ENCODE results near the gene CRNKL1. TPM values are rescaled to one million over a fixed set of nuclear protein-coding genes. Genes with fewer than 3 reads are reported as not detected.

The CRNKL1 gene
- total RNA-seq, 2 donors from 2014 or later: 22.2 to 23.4 TPM

DNA sequence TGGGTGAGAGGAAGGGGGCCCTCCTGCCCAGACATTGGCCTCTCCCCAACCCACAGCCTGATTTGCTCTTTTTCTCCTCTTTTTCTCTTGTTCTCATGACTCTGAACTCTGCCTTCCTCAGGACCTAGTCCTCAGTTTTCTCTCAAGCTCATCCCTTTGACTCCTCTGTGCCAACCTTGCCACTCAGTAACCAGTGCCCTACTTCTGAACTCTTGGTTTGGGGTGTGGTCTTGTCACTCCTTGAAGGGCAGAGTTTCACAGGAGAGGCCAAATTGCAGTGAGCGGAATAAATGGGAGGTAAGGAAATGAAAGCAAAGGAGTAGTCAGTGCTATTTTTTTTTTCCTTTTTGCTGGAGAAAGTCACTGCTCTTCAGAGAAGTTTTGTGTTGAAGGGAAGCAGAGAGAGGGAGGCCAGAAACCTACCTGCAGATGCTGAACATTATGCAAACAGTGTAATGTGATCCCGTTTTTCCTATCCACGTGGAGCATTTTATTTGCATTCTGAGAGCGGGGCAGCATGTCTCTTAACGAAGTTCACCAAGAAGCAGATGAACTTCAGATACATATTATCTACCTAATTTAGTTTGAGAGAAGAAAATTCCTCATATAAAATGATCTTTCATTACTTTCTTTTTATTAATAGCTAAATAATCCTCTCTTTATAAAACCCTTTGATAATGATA, 27.0 kb upstream of the CRNKL1 start:
- H3K27ac ChIP-seq (ENCODE audit: low read depth, low read length): no peak overlapping the region
- no peak overlapping the region for H3K27ac Mint-ChIP-seq
- no peaks in the 10 kb centered on the region for H3K4me1 ChIP-seq (ENCODE audit: control insufficient read depth, insufficient read depth, low read length)
- 49 to 55% methylated on average over 3 to 5 of the region's 5 CpGs for WGBS, 2 experiments (ENCODE audit: insufficient coverage in 1 of 2, insufficient read length in 1 of 2)
- no peaks in the 10 kb centered on the region for H3K36me3 Mint-ChIP-seq (ENCODE audit: low read depth)
- no peaks in the 10 kb centered on the region for H3K9me3 Mint-ChIP-seq
- TF ChIP-seq, protein P1, sequence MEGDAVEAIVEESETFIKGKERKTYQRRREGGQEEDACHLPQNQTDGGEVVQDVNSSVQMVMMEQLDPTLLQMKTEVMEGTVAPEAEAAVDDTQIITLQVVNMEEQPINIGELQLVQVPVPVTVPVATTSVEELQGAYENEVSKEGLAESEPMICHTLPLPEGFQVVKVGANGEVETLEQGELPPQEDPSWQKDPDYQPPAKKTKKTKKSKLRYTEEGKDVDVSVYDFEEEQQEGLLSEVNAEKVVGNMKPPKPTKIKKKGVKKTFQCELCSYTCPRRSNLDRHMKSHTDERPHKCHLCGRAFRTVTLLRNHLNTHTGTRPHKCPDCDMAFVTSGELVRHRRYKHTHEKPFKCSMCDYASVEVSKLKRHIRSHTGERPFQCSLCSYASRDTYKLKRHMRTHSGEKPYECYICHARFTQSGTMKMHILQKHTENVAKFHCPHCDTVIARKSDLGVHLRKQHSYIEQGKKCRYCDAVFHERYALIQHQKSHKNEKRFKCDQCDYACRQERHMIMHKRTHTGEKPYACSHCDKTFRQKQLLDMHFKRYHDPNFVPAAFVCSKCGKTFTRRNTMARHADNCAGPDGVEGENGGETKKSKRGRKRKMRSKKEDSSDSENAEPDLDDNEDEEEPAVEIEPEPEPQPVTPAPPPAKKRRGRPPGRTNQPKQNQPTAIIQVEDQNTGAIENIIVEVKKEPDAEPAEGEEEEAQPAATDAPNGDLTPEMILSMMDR (conservative IDR thresholded peaks at IDR 0.05): no peak
- peaks cover 16% of the 10 kb centered on the region for H3K27me3 Mint-ChIP-seq (ENCODE audit: insufficient read depth)
- peaks cover 11% of the 10 kb centered on the region for H3K27me3 ChIP-seq (ENCODE audit: control insufficient read depth, insufficient read depth, low read length, poor library complexity, severe bottlenecking)
- no peak overlapping the region for H3K4me3 Mint-ChIP-seq
- no peak overlapping the region for H3K9ac ChIP-seq (ENCODE audit: extremely low read depth, low read length, poor library complexity, severe bottlenecking)
- DNase-seq: no peak
- H3K9me3 ChIP-seq (ENCODE audit: control insufficient read depth, low read length): no peaks in the 10 kb centered on the region
- peaks cover 10% of the 10 kb centered on the region for H3K4me1 Mint-ChIP-seq
- no peak overlapping the region for H3K4me3 ChIP-seq (ENCODE audit: low read length)
- no peaks in the 10 kb centered on the region for H3K36me3 ChIP-seq (ENCODE audit: control insufficient read depth, insufficient read depth, low read length)

DNA sequence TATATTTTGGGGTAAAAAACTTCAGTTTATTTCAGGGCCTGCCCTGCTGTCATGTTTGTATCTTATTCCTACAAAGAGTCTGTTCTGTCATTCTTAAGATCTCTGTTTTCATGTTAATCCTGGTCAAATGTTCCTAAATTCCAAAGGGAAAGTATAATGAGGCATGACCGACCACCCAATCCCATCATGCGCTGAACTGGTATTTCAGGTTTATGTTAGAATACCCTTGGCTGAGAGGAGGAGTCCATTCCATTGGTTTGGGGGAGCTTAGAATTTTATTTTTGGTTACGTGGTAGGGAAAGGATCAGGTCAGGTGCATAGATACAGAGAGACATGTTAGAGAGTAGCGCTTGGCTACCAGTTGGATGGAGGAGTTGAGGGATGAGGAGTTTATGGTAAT, 25.8 kb upstream of the CRNKL1 start:
- Histone ChIP-seq H3K9me3 (ENCODE audit: control insufficient read depth, low read length) (no peaks in the 10 kb centered on the region), H3K4me1 (ENCODE audit: control insufficient read depth, insufficient read depth, low read length) (no peaks in the 10 kb centered on the region), H3K27ac (ENCODE audit: low read depth, low read length) (no peak overlapping the region), H3K36me3 (ENCODE audit: control insufficient read depth, insufficient read depth, low read length) (no peaks in the 10 kb centered on the region), H3K27me3 (ENCODE audit: control insufficient read depth, insufficient read depth, low read length, poor library complexity, severe bottlenecking) (peaks cover 11% of the 10 kb centered on the region), H3K4me3 (ENCODE audit: low read length) (no peak overlapping the region), H3K9ac (ENCODE audit: extremely low read depth, low read length, poor library complexity, severe bottlenecking) (no peak overlapping the region)
- DNase-seq: no peak
- no peak overlapping the region for H3K27ac Mint-ChIP-seq
- H3K9me3 Mint-ChIP-seq: no peaks in the 10 kb centered on the region
- TF ChIP-seq, protein P1 (conservative IDR thresholded peaks at IDR 0.05): no peak
- H3K27me3 Mint-ChIP-seq (ENCODE audit: insufficient read depth): peaks cover 20% of the 10 kb centered on the region
- 92 to 97% methylated on average over 4 of the region's 4 CpGs for WGBS, 2 experiments (ENCODE audit: insufficient coverage in 1 of 2, insufficient read length in 1 of 2)
- peaks cover 8% of the 10 kb centered on the region for H3K4me1 Mint-ChIP-seq
- no peak overlapping the region for H3K4me3 Mint-ChIP-seq
- no peaks in the 10 kb centered on the region for H3K36me3 Mint-ChIP-seq (ENCODE audit: low read depth)

DNA sequence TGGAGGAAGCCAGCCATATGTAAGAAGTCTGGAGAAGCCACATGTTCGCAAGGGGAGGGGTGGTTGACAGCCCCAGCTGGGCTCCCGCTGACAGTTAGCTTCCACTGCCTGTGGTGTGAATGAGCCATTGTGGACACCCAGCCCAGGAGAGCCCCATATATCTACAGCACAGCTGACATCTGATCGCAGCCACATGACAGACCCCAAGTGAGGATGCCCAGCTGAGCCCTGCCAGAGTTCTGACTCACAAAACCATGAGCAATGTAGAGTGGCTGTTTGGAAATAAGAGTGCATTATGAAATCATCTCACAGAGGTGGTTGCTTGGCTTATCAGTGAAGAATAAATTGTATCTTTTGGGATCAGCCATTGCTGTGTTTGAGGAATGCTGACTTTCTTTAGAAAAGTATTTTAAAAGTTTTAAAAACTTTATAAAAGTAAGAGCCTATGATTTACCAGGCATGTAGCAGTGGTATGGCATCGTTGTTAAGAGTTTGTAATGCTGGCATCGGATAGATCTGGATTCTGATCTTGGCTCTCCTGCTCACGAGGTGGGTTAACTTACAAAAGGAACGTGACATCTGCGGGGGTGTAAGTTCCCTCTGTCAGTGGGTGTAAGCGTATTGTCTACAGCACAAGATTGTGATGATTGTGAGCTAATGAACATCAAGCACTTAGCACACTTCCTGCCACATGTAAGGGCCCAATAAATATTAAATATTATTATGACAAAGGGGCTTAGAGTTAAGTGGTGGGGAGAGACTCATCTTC, 24.2 kb upstream of the CRNKL1 start:
- Histone ChIP-seq H3K36me3 (ENCODE audit: control insufficient read depth, insufficient read depth, low read length) (no peaks in the 10 kb centered on the region), H3K9me3 (ENCODE audit: control insufficient read depth, low read length) (no peaks in the 10 kb centered on the region), H3K27ac (ENCODE audit: low read depth, low read length) (peak overlapping the region; percentile 18), H3K4me3 (ENCODE audit: low read length) (no peak overlapping the region), H3K4me1 (ENCODE audit: control insufficient read depth, insufficient read depth, low read length) (no peaks in the 10 kb centered on the region), H3K27me3 (ENCODE audit: control insufficient read depth, insufficient read depth, low read length, poor library complexity, severe bottlenecking) (peaks cover 1% of the 10 kb centered on the region), H3K9ac (ENCODE audit: extremely low read depth, low read length, poor library complexity, severe bottlenecking) (no peak overlapping the region)
- Mint-ChIP-seq H3K4me3 (no peak overlapping the region), H3K27ac (no peak overlapping the region), H3K27me3 (ENCODE audit: insufficient read depth) (peaks cover 12% of the 10 kb centered on the region), H3K4me1 (peaks cover 8% of the 10 kb centered on the region), H3K36me3 (ENCODE audit: low read depth) (no peaks in the 10 kb centered on the region), H3K9me3 (no peaks in the 10 kb centered on the region)
- TF ChIP-seq, protein P1 (conservative IDR thresholded peaks at IDR 0.05): no peak
- WGBS, 2 experiments (ENCODE audit: insufficient coverage in 1 of 2, insufficient read length in 1 of 2): 92 to 94% methylated on average over 6 to 9 of the region's 9 CpGs
- DNase-seq: no peak

Data from endodermal cell (in vitro differentiated cells).